Measurements from ENCODE around the gene CABCOCO1.

Gene CABCOCO1

DNA sequence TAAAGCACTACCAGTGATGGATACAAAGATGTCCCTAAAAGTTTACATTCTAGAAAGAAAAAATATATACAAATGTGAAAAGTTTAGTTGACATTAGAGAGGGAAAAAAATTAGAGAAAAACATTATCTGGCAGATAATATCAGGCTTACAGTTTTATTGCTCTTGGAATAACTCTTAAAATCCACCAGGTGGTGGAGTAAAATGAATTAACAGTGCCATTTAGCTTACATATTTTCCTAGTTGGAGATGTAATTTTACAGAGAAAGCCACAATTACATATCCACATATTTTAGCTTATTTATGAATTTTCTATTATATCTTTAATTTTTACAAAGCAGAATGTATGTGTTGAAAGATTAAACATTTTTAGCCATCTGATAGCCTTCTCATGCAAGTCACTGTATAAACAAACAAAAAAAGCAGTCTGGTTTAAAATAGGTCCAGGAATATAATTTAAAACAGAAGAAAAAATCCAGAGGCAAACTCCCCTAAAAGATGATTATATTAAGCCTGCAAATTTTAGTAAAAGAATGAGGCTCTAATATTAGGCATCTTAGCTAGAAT is 6.5 kb downstream of the CABCOCO1 start:
- DNase-seq (ENCODE audit: extremely low spot score) = no peak
- POLR2A ChIA-PET = no interaction called here
- TF ChIP-seq PKNOX1 (IDR thresholded peaks at IDR 0.05) (no peak), ARNT (IDR thresholded peaks at IDR 0.05) (no peak), TARDBP (IDR thresholded peaks at IDR 0.05) (no peak), CTBP1 (IDR thresholded peaks at IDR 0.05; ENCODE audit: borderline replicate concordance) (no peak), FOXM1 (IDR thresholded peaks at IDR 0.05; ENCODE audit: borderline replicate concordance) (no peak), LEF1 (IDR thresholded peaks at IDR 0.05; ENCODE audit: borderline replicate concordance) (no peak), BHLHE40 (IDR thresholded peaks at IDR 0.05; ENCODE audit: borderline replicate concordance) (no peak)
- CTCF ChIA-PET = no interaction called here

- ChIA-PET POLR2A (no interaction called here), CTCF (no interaction called here)
- DNase-seq (ENCODE audit: extremely low spot score) = no peak
- TF ChIP-seq PKNOX1 (IDR thresholded peaks at IDR 0.05) (no peak), FOXK2 (IDR thresholded peaks at IDR 0.05) (no peak), BHLHE40 (IDR thresholded peaks at IDR 0.05; ENCODE audit: borderline replicate concordance) (no peak), FOXM1 (IDR thresholded peaks at IDR 0.05; ENCODE audit: borderline replicate concordance) (no peak), ELF4 (IDR thresholded peaks at IDR 0.05) (no peak), HDGF (IDR thresholded peaks at IDR 0.05; ENCODE audit: borderline replicate concordance) (no peak), SP1 (IDR thresholded peaks at IDR 0.05) (no peak), TARDBP (IDR thresholded peaks at IDR 0.05) (no peak), ARNT (IDR thresholded peaks at IDR 0.05) (no peak), CTBP1 (IDR thresholded peaks at IDR 0.05; ENCODE audit: borderline replicate concordance) (no peak), FOXA1 (IDR thresholded peaks at IDR 0.05) (no peak), L3MBTL2 (conservative IDR thresholded peaks at IDR 0.05) (no peak), SUZ12 (IDR thresholded peaks at IDR 0.05) (no peak), ZNF384 (IDR thresholded peaks at IDR 0.05) (no peak), NFRKB (IDR thresholded peaks at IDR 0.05) (no peak), LEF1 (IDR thresholded peaks at IDR 0.05; ENCODE audit: borderline replicate concordance) (no peak)
Measured at GRCh38 chr10:61669849-61670248, 7.1 kb downstream of the CABCOCO1 start.

DNA sequence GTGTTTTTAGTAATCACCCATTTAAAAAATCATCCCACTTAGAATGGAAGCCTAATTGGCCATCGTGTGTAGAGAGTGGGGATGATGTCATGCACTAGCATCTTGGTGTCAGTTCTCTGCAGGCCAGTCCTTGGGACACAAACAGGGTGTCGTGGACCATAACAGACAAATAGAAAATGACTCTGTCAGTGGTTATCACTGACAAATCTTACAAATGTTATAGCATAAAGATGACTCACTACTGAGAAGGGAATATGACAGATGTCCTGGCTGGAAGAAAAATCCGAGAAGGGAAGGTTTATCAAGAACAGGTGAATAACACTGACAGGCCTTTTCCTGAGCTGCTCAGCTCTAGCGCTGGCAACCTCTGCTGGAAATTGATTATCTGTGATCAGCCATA is 10.6 kb downstream of the CABCOCO1 start:
- DNase-seq (ENCODE audit: extremely low spot score) = no peak
- POLR2A ChIA-PET = no interaction called here
- CTCF ChIA-PET = no interaction called here
- TF ChIP-seq ZNF384 (IDR thresholded peaks at IDR 0.05) (no peak), TARDBP (IDR thresholded peaks at IDR 0.05) (no peak), ARNT (IDR thresholded peaks at IDR 0.05) (no peak), L3MBTL2 (conservative IDR thresholded peaks at IDR 0.05) (no peak), LEF1 (IDR thresholded peaks at IDR 0.05; ENCODE audit: borderline replicate concordance) (no peak), FOXM1 (IDR thresholded peaks at IDR 0.05; ENCODE audit: borderline replicate concordance) (no peak), NFRKB (IDR thresholded peaks at IDR 0.05) (no peak), PKNOX1 (IDR thresholded peaks at IDR 0.05) (no peak), SP1 (IDR thresholded peaks at IDR 0.05) (no peak), HDGF (IDR thresholded peaks at IDR 0.05; ENCODE audit: borderline replicate concordance) (no peak), CTBP1 (IDR thresholded peaks at IDR 0.05; ENCODE audit: borderline replicate concordance) (no peak), FOXA1 (IDR thresholded peaks at IDR 0.05) (no peak), SUZ12 (IDR thresholded peaks at IDR 0.05) (no peak), BHLHE40 (IDR thresholded peaks at IDR 0.05; ENCODE audit: borderline replicate concordance) (no peak), FOXK2 (IDR thresholded peaks at IDR 0.05) (no peak), ELF4 (IDR thresholded peaks at IDR 0.05) (no peak)

- CTCF ChIA-PET = interaction anchor here (0.6 kb wide), 1 partner anchor 275 kb away, joined by 8 read pairs; no protein-coding TSS in a partner anchor
- no peak for DNase-seq (ENCODE audit: extremely low spot score)
- no peak for TF ChIP-seq NFRKB (IDR thresholded peaks at IDR 0.05)
- POLR2A ChIA-PET = no interaction called here
Measured at GRCh38 chr10:61682323-61682722, 19.6 kb downstream of the CABCOCO1 start.

- no peak for DNase-seq (ENCODE audit: extremely low spot score)
- ChIA-PET CTCF (no interaction called here), POLR2A (no interaction called here)
- no peak for TF ChIP-seq LEF1 (IDR thresholded peaks at IDR 0.05; ENCODE audit: borderline replicate concordance)
- TF ChIP-seq SUZ12 (IDR thresholded peaks at IDR 0.05) = no peak
- no peak for TF ChIP-seq HDGF (IDR thresholded peaks at IDR 0.05; ENCODE audit: borderline replicate concordance)
- no peak for TF ChIP-seq ELF4 (IDR thresholded peaks at IDR 0.05)
- TF ChIP-seq PKNOX1 (IDR thresholded peaks at IDR 0.05) = no peak
- TF ChIP-seq BHLHE40 (IDR thresholded peaks at IDR 0.05; ENCODE audit: borderline replicate concordance) = no peak
- TF ChIP-seq SP1 (IDR thresholded peaks at IDR 0.05) = no peak
- no peak for TF ChIP-seq L3MBTL2 (conservative IDR thresholded peaks at IDR 0.05)
- TF ChIP-seq ZNF384 (IDR thresholded peaks at IDR 0.05) = no peak
Measured at GRCh38 chr10:61683319-61683718, 20.6 kb downstream of the CABCOCO1 start.

GRCh38 chr10:61684894-61685507 is 22.3 kb downstream of the CABCOCO1 start:
- ChIA-PET CTCF (no interaction called here), POLR2A (no interaction called here)
- TF ChIP-seq NFRKB (IDR thresholded peaks at IDR 0.05) = no peak
- TF ChIP-seq PKNOX1 (IDR thresholded peaks at IDR 0.05) = no peak
- TF ChIP-seq FOXA1 (IDR thresholded peaks at IDR 0.05) = no peak
- DNase-seq (ENCODE audit: extremely low spot score) = no peak
